SKM-1 treated with dmso at 0.1 percent for 144 hours (cell line): ENCODE measurements around the gene G6PD.
"Not testable (repeated sequence)": the region's sequence is repeated elsewhere in the genome, so short reads cannot be mapped to it uniquely, and the experiment has no call there.

Experiments
- DNase-seq: peaks from one replicate; lab custom pipeline; 2025; ENCODE audit not compliant: unreplicated experiment; lab: John Stamatoyannopoulos, UW

The G6PD gene

DNA sequence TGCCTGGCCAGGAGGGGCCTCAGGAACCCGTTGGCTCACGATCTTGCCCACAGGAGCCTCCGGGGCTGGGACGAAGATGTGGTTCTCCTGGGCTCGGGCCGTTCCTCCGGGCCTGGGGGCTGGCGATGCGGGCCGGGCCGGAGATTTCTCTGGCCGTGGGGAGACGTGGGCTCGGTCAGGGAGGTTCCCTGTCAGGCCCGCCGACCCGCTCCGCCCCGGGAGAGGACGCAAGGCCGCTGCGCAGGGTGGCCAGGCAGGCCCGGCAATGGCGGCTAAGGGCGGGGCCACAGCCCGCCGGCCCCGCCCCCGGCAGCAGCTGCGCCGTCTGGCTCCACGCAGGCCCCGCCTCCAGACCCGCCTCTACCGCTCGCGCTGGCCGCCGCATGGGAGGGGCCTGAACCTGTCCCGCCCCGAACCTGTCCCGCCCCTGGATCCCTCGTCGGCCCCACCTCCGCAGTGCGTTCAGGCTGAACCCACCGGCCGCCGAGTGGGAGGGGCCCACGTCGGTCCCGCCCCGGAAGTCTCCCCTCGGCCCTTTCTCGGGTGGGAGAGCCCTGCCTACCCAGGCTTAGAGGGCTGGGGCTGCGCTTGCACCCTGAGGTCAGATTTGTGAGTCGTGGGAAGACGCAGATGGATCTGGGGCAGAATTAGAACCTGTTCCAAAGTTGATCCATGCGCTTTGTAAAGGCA, 30.5 kb downstream of the G6PD start, which contains the start of gene FAM3A:
Gene FAM3A (minus strand): TSS at position 267 of the 690 bp plus-strand sequence. CDS start 460 bp downstream, outside the sequence.
- peak; percentile 72 for DNase-seq

DNA sequence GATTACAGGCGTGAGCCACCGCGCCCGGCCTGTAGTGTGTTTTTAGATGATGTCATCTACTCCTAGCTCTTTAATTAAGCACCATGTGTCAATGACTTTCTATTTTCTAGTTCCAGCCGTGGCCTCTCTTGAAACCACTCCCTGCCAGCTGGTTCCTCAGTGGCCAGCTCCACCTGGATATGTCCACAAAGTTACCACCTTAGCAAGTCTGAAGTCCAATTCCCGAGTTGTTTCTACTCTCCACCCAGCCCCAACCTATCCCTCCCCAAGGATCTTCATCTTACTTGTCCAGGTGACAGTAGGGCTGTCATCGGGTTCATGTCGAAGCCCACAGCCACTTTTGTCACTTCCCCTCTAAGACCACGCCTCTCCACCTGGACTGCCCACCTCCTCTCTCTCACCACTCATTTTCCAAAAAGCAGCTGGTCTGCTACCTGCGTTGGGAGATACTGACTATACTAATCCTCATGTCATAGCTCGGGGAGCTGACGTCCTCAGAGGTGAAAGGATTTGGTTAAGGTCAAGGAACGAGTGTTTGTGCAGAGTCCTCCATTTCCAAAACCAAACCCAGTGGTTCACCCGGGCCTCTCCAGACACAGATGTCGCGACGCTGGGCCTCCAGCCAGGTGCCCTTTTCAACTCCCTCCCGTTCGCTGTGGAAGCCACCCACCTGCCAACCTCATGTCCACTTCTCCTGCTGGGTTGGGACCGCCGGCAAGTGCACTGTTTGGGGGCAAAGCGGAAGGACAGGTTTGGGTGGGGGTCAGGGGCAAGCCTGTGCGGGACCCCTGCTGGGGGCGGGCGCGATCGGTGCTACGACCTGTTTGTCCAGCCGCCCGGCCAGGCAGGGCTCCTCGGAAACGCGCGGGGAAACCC, 31.3 kb downstream of the G6PD start:
- no peak for DNase-seq

DNA sequence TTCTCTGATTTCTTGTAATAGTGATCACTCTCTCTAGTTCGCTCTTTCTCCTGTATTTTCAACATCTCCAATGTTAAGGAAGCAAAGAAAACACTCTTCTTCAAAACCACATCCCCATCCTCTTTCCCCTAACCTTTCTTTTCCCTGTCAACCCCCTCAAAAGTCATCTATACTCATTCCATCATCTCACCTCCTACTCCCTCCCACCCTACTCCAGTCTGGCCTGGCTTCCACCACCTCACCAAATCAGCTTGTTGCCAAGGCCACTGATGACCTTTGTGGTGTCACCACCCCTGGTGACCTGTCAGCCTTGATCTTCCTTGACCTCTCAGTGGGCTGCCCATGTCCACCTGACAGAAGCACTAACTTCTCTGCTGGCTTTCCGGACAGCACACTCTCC, 32.9 kb downstream of the G6PD start:
- DNase-seq: no peak

- DNase-seq: no peak
These were observed 33.6 kb downstream of the G6PD start for GRCh38 chrX:154512879-154513553.

GRCh38 chrX:154511761-154512160, 34.9 kb downstream of the G6PD start:
- DNase-seq: no peak

DNA sequence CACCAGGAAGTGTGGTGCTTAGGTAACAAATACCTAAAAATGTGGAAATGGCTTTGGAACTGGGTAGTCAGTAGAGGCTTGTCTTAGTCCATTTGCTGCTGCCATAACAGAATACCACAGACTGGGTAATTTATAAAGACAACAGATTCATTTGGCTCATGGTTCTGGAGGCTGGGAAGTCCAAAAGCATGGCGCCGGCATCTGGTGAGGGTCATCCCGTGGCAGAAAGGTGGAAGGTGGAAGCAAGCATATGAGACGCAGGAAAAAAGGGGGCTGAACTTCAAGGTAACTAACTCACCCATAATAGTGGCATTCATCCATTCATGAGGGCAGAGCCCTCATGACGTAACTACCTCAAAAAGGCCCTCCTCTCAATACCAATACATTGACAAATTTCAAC, 37.2 kb downstream of the G6PD start:
- no peak for DNase-seq

- DNase-seq: no peak
These were observed 38.3 kb downstream of the G6PD start for GRCh38 chrX:154508384-154508745.

GRCh38 chrX:154507673-154508383, 38.8 kb downstream of the G6PD start:
- DNase-seq: no peak

DNA sequence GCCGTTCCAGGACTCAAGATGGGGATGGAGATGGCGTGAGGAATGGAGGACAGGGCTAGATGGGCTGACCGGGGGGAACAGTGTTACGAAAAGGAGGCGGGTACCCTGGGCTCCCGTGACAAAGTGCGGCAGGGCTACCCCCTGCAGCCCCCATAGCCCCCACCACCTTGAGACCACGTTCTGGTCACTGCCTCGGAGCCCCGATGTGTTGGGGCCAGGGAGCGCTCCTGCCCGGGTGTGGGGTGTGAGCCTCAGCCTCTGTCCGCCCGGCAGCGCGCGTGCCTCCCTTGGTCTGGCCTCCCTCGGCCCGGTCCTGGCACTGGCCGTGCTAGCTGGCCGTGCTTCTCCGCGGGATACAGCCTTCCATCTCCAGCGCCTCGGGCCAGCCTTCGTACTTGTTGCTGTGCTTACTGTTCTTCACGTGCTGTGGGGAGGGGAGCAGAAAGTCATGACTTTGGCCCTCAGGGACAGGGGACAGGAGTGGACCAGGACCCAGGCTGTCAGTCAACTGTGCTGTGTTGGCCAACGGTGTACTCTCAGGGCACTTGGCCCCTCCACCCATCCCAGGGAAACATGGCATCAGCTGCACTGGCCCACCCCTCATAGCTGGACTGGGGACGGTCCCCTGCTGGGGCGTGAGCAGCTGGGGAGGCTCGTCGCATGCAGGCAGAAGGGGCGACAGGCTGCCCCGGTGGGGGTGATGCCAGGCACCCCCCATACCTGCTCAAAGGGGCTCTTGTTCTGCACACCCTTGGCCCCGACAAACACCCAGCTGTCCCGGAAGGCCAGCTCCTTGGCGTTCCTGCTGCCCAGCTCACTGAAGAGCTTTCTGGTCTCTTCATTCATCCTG, 39.9 kb downstream of the G6PD start:
- DNase-seq: no peak

- DNase-seq: no peak
These were observed 40.9 kb downstream of the G6PD start for GRCh38 chrX:154505734-154506133.

DNA sequence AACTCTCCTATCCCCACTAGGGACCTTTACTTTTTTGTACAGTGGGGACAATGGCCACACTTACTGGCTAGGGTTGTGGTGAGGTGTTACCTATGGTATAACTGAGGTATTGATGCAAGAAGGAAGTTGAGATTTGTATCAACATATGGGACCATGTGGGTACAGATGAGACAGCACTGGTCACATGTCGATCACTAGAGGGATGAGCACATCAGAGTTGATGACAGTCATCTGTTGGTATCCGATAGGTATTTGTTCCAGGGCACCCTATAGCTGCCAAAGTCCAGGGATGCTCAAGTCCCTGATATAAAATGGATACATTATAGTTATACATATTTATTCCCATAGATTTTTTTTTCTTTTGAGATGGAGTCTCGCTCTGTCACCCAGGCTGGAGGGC, 43.7 kb downstream of the G6PD start:
- DNase-seq: no peak

DNA sequence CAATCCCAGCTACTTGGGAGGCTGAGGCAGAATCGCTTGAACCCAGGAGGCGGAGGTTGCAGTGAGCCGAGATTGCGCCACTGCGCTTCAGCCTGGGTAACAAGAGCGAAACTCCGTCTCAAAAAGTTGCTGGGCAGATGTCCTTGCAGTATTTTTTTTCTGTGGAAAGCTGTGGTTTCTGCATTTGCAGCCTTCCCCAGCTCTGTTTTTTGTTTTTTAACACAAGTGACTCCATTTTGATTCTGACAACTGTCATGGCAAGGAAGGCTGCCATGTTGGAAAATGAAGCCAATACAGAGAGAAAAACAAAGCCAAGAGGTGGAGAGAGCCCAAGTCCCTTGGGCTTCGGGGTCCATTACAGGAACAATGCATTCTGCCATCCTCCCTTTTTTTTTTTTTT, 44.5 kb downstream of the G6PD start:
- no peak for DNase-seq

DNA sequence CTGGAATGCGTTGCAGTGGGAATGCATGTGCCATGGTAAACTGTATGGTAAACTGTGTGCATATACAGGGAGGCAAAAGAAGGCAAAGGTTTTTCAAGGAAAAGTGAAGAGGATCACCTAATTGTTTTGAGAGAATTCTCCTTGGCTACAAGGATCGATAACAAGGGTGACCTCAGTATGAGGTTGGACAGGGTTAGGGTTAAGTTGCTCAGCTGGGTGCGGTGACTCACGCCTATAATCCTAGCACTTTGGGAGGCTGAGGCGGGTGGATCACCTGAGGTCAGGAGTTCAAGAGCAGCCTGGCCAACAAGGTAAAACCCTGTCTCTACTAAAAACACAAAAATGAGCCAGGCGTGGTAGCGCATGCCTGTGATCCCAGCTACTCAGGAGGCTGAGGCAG, 45.2 kb downstream of the G6PD start:
- not testable (repeated sequence) for DNase-seq

- DNase-seq: not testable (repeated sequence)
These were observed 50.0 kb downstream of the G6PD start for GRCh38 chrX:154496591-154497137.

- DNase-seq: no peak
These were observed 51.1 kb downstream of the G6PD start for GRCh38 chrX:154495472-154495922.

DNA sequence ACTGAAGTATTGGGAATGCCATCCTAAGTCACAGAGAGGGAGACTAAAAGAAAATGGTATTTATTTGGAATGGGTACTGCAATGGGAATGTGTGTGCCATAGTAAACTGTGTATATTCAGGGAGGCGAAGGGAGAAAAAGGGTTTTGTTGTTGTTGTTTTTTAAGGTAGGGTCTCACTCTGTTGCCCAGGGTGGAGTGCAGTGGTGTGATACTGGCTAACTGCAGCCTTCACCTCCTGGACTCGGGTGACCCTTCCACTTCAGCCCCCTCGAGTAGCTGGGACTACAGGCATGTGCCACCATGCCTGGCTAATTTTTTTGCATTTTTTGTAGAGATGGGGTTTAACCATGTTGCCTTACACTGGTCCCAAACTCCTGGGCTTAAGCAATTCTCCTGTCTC, 51.9 kb downstream of the G6PD start:
- no peak for DNase-seq

DNA sequence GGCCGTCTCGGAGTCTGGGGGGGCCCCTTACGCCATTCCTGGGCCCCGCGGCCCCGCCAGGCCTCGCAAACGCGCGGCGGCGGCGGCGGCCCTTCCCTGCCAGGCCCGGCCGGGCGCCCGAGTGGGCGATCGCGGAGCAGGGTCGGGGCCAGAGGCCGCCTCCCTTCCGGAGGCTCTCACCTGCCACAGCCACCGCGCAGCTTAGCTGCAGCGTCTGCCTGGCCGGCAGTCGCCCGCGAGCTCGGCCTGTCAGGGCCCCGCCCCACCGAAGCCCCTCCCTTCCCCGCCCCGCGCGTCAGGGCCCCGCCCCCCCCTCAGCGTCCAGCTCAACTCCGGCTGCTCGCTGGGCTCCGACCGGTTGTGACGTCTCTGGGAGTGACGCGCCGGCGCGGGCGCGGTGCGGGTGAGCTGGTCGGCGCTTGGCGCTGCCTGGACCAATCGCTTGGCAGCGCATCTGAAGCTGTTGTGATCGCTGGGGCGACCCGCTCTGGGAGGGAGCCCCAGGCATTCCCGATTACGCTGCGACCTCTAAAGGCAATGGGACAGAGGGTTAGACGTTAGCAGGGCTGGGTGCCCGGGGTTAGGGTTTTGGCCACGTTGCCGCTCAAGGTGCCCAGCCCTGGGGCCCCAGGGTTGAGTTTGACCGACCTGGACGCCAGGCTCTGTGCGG, 56.1 kb downstream of the G6PD start, which contains the start of gene SLC10A3:
Gene SLC10A3 (minus strand): TSS at position 216 of the 670 bp plus-strand sequence. CDS start 1,689 bp downstream, outside the sequence.
- DNase-seq: peak; percentile 50

DNA sequence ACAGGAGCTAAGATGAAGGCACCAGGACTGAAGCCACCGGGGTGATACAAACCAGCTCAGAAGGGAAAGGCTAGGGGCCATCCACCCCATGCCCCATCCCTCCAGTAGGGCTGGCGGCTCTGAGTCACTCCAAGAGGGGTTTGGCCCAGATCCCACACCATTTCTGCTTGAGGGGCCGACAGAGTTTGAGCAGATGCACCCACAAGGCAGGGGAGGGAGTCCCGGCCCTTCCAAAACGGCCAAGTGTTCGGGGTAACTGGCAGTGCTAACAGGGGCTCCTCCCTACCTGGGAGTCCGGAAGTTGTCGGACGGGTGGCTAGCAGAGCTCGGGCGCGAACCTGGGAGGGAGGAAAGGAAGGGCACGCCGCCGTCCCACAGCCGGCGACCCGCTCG, 56.6 kb downstream of the G6PD start:
- no peak for DNase-seq

DNA sequence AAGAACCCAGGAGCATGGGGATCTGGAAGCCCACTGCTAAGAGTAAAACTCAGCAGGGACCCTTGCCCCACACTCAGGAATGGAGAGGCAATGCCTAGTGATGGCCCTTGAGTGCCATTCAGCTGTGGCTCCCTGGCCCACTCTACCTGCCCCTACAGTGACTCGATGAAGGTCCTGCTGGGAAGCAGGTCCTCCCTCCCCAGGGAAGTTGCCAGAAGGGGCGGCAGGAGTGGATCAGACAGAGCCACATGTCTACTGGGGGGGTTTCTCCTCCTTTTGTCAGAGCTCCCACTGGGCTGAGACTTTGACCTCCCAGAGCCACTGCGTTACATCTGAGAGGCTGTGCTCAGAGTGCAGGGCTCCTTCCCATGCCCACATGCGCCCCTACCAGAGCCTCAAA, 57.5 kb downstream of the G6PD start:
- no peak for DNase-seq
